Measurements from ENCODE around the gene BICDL1. TPM values are rescaled to one million over a fixed set of nuclear protein-coding genes. Genes with fewer than 3 reads are reported as not detected.
"Not testable (repeated sequence)": the region's sequence is repeated elsewhere in the genome, so short reads cannot be mapped to it uniquely, and the experiment has no call there.

The BICDL1 gene
- total and polyA plus RNA-seq, 2 donors from 2014 or later, result 60.5 to 101 TPM

DNA sequence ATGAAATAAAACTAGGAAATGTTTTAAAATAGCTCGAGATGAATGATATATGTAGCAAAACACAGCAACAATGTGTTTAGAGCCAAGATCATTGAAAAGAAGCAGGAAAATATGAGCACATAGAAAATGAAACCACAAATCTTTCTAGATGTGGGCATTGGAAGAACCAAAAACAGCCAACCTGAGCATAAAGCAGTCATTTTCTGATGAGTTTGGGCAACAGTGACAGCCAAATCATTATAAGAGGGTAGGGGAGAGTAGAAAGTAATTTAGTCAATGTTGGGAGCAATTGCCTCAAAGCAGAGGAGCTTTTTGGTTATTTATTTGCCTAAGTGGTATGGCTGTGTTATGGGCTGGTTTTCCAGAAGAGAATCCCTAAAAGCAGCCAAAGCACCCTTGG, 8.8 kb upstream of the BICDL1 start:
- H3K4me3 ChIP-seq (ENCODE audit: low read length in 3 of 3), result no peak overlapping the region
- no peak for FAIRE-seq

DNA sequence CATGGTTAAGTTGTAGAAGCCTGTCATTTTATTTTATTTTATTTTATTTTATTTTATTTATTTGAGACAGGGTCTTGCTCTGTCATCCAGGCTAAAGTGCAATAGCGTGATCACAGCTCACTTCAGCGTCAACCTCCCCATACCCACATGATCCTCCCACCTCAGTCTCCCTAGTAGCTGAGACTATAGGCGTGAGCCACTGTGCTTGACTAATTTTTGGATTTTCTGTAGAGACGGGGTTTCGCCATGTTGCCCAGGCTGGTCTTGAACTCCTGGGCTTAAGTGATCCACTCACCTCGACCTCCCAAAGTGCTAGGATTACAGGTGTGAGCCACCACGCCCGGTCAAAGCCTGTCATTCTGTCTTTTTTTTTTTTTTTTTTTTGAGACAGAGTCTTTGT, 8.3 kb upstream of the BICDL1 start:
- intact Hi-C loops (cut with DNase I); H3K4me1 ChIP-seq (ENCODE audit: control insufficient read depth in 2 of 3, insufficient read depth in 2 of 3, low read depth in 1 of 3, low read length in 3 of 3); H3K27ac ChIP-seq (ENCODE audit: low read depth in 2 of 2, low read length in 2 of 2); H3K27me3 ChIP-seq (ENCODE audit: control insufficient read depth, insufficient read depth, low read length); H3K36me3 ChIP-seq (ENCODE audit: control insufficient read depth in 2 of 3, insufficient read depth in 3 of 3, low read length in 3 of 3); H3K4me3 ChIP-seq (ENCODE audit: low read length in 3 of 3); DNase-seq; H3K9ac ChIP-seq (ENCODE audit: low read length in 3 of 3); FAIRE-seq; H3K9me3 ChIP-seq (ENCODE audit: control insufficient read depth in 2 of 3, insufficient read depth in 1 of 3, low read length in 3 of 3): not testable (repeated sequence)

More for the DNA sequence above, 8.8 kb upstream of the BICDL1 start:
- H3K9me3 ChIP-seq (ENCODE audit: control insufficient read depth in 2 of 3, insufficient read depth in 1 of 3, low read length in 3 of 3), result no peaks in the 10 kb centered on the region
- no peaks in the 10 kb centered on the region for H3K27me3 ChIP-seq (ENCODE audit: control insufficient read depth, insufficient read depth, low read length)
- H3K9ac ChIP-seq (ENCODE audit: low read length in 3 of 3), result no peak overlapping the region
- no peak overlapping the region for H3K27ac ChIP-seq (ENCODE audit: low read depth in 2 of 2, low read length in 2 of 2)
- DNase-seq, result no peak
- intact Hi-C loops (cut with DNase I), result no loop called here
- TF ChIP-seq, protein P1, sequence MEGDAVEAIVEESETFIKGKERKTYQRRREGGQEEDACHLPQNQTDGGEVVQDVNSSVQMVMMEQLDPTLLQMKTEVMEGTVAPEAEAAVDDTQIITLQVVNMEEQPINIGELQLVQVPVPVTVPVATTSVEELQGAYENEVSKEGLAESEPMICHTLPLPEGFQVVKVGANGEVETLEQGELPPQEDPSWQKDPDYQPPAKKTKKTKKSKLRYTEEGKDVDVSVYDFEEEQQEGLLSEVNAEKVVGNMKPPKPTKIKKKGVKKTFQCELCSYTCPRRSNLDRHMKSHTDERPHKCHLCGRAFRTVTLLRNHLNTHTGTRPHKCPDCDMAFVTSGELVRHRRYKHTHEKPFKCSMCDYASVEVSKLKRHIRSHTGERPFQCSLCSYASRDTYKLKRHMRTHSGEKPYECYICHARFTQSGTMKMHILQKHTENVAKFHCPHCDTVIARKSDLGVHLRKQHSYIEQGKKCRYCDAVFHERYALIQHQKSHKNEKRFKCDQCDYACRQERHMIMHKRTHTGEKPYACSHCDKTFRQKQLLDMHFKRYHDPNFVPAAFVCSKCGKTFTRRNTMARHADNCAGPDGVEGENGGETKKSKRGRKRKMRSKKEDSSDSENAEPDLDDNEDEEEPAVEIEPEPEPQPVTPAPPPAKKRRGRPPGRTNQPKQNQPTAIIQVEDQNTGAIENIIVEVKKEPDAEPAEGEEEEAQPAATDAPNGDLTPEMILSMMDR (IDR thresholded peaks at IDR 0.05; ENCODE audit: borderline replicate concordance, extremely low read depth, insufficient read depth), result no peak
- H3K4me1 ChIP-seq (ENCODE audit: control insufficient read depth in 2 of 3, insufficient read depth in 2 of 3, low read depth in 1 of 3, low read length in 3 of 3), result no peaks in the 10 kb centered on the region
- no peaks in the 10 kb centered on the region for H3K36me3 ChIP-seq (ENCODE audit: control insufficient read depth in 2 of 3, insufficient read depth in 3 of 3, low read length in 3 of 3)

DNA sequence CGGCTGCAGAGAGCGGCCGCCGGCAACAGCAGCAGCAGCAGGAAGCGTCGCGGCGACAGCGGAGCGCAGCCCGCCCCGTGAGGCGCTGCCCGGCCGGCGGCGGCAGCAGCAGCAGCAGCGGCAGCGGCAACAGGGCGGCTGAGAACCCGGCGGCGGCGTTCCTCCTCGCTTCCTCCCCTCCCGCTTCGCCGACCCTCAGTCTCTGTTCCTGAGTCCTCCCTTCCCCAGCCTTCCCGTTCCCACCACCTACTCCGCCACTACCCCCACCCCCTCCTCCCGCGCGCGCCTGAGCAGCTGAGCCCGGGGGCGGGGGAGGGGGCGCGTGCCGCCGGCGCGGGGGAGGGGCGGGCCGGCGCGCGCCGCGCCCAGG, 310 bp downstream of the BICDL1 start:
- Histone ChIP-seq H3K4me3 (ENCODE audit: low read length in 3 of 3) (peak overlapping the region; percentile 11 to 52 (median 29)), H3K9me3 (ENCODE audit: control insufficient read depth in 2 of 3, insufficient read depth in 1 of 3, low read length in 3 of 3) (no peaks in the 10 kb centered on the region), H3K27me3 (ENCODE audit: control insufficient read depth, insufficient read depth, low read length) (no peaks in the 10 kb centered on the region), H3K4me1 (ENCODE audit: control insufficient read depth in 2 of 3, insufficient read depth in 2 of 3, low read depth in 1 of 3, low read length in 3 of 3) (no peaks in the 10 kb centered on the region), H3K27ac (ENCODE audit: low read depth in 2 of 2, low read length in 2 of 2) (peak overlapping the region; percentile 75 to 77), H3K36me3 (ENCODE audit: control insufficient read depth in 2 of 3, insufficient read depth in 3 of 3, low read length in 3 of 3) (peaks cover 0 to 3% (median 0%) of the 10 kb centered on the region in 3 donors), H3K9ac (ENCODE audit: low read length in 3 of 3) (no peak overlapping the region)
- intact Hi-C loops (cut with DNase I), result no loop called here
- TF ChIP-seq, protein P1 (IDR thresholded peaks at IDR 0.05; ENCODE audit: borderline replicate concordance, extremely low read depth, insufficient read depth), result no peak
- peak in 3 of 5 donors; percentile 67 to 80 (median 72) for DNase-seq
- FAIRE-seq, result no peak

DNA sequence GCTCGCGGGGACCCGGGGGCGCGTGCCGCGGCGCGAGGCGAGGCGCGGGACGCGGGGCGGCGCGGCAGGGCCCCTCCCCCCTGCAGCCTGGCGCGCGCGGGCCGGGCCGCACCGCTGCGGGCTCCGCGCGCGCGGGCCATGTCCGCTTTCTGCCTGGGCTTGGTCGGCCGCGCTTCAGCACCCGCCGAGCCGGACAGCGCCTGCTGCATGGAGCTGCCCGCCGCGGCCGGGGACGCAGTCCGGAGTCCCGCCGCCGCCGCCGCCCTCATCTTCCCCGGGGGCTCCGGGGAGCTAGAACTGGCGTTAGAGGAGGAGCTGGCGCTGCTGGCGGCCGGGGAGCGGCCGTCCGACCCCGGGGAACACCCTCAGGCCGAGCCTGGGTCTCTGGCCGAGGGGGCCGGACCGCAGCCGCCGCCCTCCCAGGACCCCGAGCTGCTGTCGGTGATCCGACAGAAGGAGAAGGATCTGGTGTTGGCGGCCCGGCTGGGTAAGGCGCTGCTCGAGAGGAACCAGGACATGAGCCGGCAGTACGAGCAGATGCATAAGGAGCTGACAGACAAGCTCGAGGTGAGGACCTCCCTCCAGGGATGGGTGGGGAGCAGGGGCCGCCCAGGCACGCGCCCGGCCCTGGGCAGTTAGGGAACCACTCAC, 820 bp downstream of the BICDL1 start:
- Histone ChIP-seq H3K4me1 (ENCODE audit: control insufficient read depth in 2 of 3, insufficient read depth in 2 of 3, low read depth in 1 of 3, low read length in 3 of 3) (peaks cover 0 to 3% (median 0%) of the 10 kb centered on the region in 3 donors), H3K9ac (ENCODE audit: low read length in 3 of 3) (peak overlapping the region in 1 of 3 donors; percentile 83), H3K36me3 (ENCODE audit: control insufficient read depth in 2 of 3, insufficient read depth in 3 of 3, low read length in 3 of 3) (peaks cover 0 to 3% (median 0%) of the 10 kb centered on the region in 3 donors), H3K27ac (ENCODE audit: low read depth in 2 of 2, low read length in 2 of 2) (peak overlapping the region; percentile 34 to 92), H3K4me3 (ENCODE audit: low read length in 3 of 3) (peak overlapping the region; percentile 49 to 90 (median 71)), H3K9me3 (ENCODE audit: control insufficient read depth in 2 of 3, insufficient read depth in 1 of 3, low read length in 3 of 3) (no peaks in the 10 kb centered on the region), H3K27me3 (ENCODE audit: control insufficient read depth, insufficient read depth, low read length) (no peaks in the 10 kb centered on the region)
- no peak for FAIRE-seq
- intact Hi-C loops (cut with DNase I), result no loop called here
- DNase-seq, result peak; percentile 87 to 94 (median 92)
- TF ChIP-seq, protein P1 (IDR thresholded peaks at IDR 0.05; ENCODE audit: borderline replicate concordance, extremely low read depth, insufficient read depth), result no peak
